K562 (cell line): ENCODE measurements around the gene VLDLR. TPM values are rescaled to one million over a fixed set of nuclear protein-coding genes. Genes with fewer than 3 reads are reported as not detected.

Source experiments
- ATAC-seq: fragments of 200-7000 bp; cut with Tn5 transposase; 3 replicates; pipeline ENCODE4 v1.9.1; 2020; ENCODE audit warnings: moderate library complexity
- BruUV-seq: library from RNA; stranded (reverse); fragments of 400-500 nt; replicated peaks from 2 replicates; lab custom pipeline; 2021; lab: Mats Ljungman, UMichigan
- CTCF ChIA-PET: fragments of 300-600 bp; formaldehyde crosslinking; extraction: SDS; loops from one replicate; lab custom pipeline; 2021; ENCODE audit warnings: low intra/inter-chr PET ratio; lab: Yijun Ruan, JAX
- POLR2A ChIA-PET: fragments of 300-600, 350-650 bp; sonication (Branson Sonifier 250); formaldehyde crosslinking; extraction: SDS; loops from one replicate; lab custom pipeline; 2021; ENCODE audit warnings: antibody characterized with exemption, inconsistent platforms; lab: Yijun Ruan, JAX
- DNase-seq, 4 experiments: peaks; one replicate each; pipeline versions ENCODE4 v3.0.0 to v3.0.0-alpha.2; 2011 to 2018; ENCODE audit warnings: low spot score in 3 of 4, mixed read lengths in 3 of 4; ENCODE audit errors: extremely low read depth in 1 of 4
- FAIRE-seq: peaks from 2 replicates; lab custom pipeline; 2011; peaks lifted over from hg19 to GRCh38; lab: Jason Lieb, UNC
- H2AFZ ChIP-seq: 2 replicates; pipeline ENCODE4 v1.6.0; 2011; ENCODE audit warnings: low read depth, low read length, control low read depth, inconsistent platforms
- H3K27ac ChIP-seq: fragments of 200-600 bp; 3 replicates; pipeline ENCODE4 v1.8.0; 2011; ENCODE audit warnings: low read depth, mild to moderate bottlenecking, control low read depth, inconsistent platforms, low read length, moderate library complexity, mixed read lengths; ENCODE audit errors: extremely low read depth
- H3K27me3 ChIP-seq, 2 experiments: fragments of 300-600 bp in 1 of 2; 2 replicates in 1 of 2; 3 replicates in 1 of 2; pipeline versions ENCODE4 v1.6.0 to v1.8.0; 2011; ENCODE audit warnings: inconsistent platforms in 2 of 2, low read length in 2 of 2, mild to moderate bottlenecking in 1 of 2, mixed read lengths in 1 of 2, moderate library complexity in 1 of 2; ENCODE audit not compliant: control insufficient read depth in 2 of 2, insufficient read depth in 2 of 2
- H3K36me3 ChIP-seq: fragments of 300-600 bp; 3 replicates; pipeline ENCODE4 v1.8.0; 2011; ENCODE audit warnings: mild to moderate bottlenecking, low read length, inconsistent platforms; ENCODE audit not compliant: control insufficient read depth, insufficient read depth
- H3K4me1 ChIP-seq, 2 experiments: fragments of 200-600 bp in 1 of 2; replicated peaks in 1 of 2; 2 replicates in 1 of 2; 3 replicates in 1 of 2; pipeline versions ENCODE4 v1.5.1 to v1.8.0; 2011; ENCODE audit warnings: inconsistent platforms in 2 of 2, low read length in 2 of 2, mild to moderate bottlenecking in 1 of 2, mixed read lengths in 1 of 2, moderate library complexity in 1 of 2; ENCODE audit not compliant: control insufficient read depth in 2 of 2, insufficient read depth in 2 of 2
- H3K4me2 ChIP-seq: 2 replicates; pipeline ENCODE4 v1.6.1; 2011; ENCODE audit warnings: low read length, control low read depth, inconsistent platforms, mixed read lengths; ENCODE audit not compliant: insufficient read depth
- H3K4me3 ChIP-seq: fragments of 200-600 bp; sonication (generic), shearing (Covaris generic); 2 replicates; pipeline ENCODE4 v1.5.1; 2016; ENCODE audit warnings: control low read depth, inconsistent platforms
- H3K79me2 ChIP-seq: fragments of 200-600 bp; 3 replicates; pipeline ENCODE4 v1.8.0; 2011; ENCODE audit warnings: low read length, inconsistent platforms; ENCODE audit not compliant: control insufficient read depth, insufficient read depth
- H3K9ac ChIP-seq, 2 experiments: 2 replicates each; pipeline versions ENCODE4 v1.6.0 to v1.6.1; 2011; ENCODE audit warnings: low read depth in 2 of 2, low read length in 2 of 2, control low read depth in 1 of 2, inconsistent platforms in 1 of 2, mild to moderate bottlenecking in 1 of 2, mixed read lengths in 1 of 2; ENCODE audit not compliant: insufficient read depth in 1 of 2
- H3K9me1 ChIP-seq: one replicate; pipeline ENCODE4 v1.6.0; 2011; ENCODE audit warnings: inconsistent platforms, mild to moderate bottlenecking, low read length, moderate library complexity; ENCODE audit not compliant: control insufficient read depth, insufficient read depth
- H3K9me3 ChIP-seq: replicated peaks from 2 replicates; pipeline ENCODE4 v1.5.1; 2011; ENCODE audit warnings: low read depth, low read length, inconsistent platforms; ENCODE audit not compliant: control insufficient read depth, insufficient read depth
- H4K20me1 ChIP-seq: replicated peaks from 2 replicates; pipeline ENCODE4 v1.6.1; 2011; ENCODE audit warnings: low read length, inconsistent platforms, mixed read lengths; ENCODE audit not compliant: control insufficient read depth, insufficient read depth
- ATF3 ChIP-seq, 2 experiments: fragments of 450-650 bp in 1 of 2; sonication (generic) in 1 of 2; formaldehyde crosslinking in 1 of 2; IDR thresholded peaks in 1 of 2; conservative IDR thresholded peaks in 1 of 2; 2 replicates each; pipeline versions ENCODE4 v1.6.1 to v1.8.1; 2016 to 2023; ENCODE audit warnings: mild to moderate bottlenecking in 2 of 2, moderate library complexity in 2 of 2, inconsistent platforms in 1 of 2, missing genetic modification reagents in 1 of 2
- FOSL1 ChIP-seq: fragments of 200-800 bp; sonication (Bioruptor generic); conservative IDR thresholded peaks from 2 replicates; pipeline ENCODE4 v1.6.1; 2016; ENCODE audit warnings: missing genetic modification characterization, missing compliant biosample characterization
- TCF15 ChIP-seq: fragments of 250-450 bp; sonication (Bioruptor Pico); IDR thresholded peaks from 2 replicates; pipeline ENCODE4 v1.8.0; 2022; ENCODE audit warnings: moderate library complexity, mild to moderate bottlenecking, inconsistent platforms
- WGBS: fragments of 100-300 bp; shearing (Covaris generic); methylation state at CpG from one replicate; pipeline ENCODE4 v1.1.6; 2016; ENCODE audit warnings: low coverage, mixed read lengths; ENCODE audit not compliant: insufficient coverage; ENCODE audit errors: missing lambda C conversion rate; 5-methylcytosine and 5-hydroxymethylcytosine counted together
- in situ Hi-C: fragments of 300-500 bp; cut with MboI; formaldehyde crosslinking; loops from 4 replicates; pipeline ENCODE4 v1.15.0; 2018; ENCODE audit warnings: inconsistent platforms, mixed read lengths
- intact Hi-C: fragments of 100-400 bp; cut with micrococcal nuclease; formaldehyde crosslinking; loops from 2 replicates; pipeline ENCODE4 v1.14.2; 2022
- polyA plus RNA-seq, 8 experiments: library from polyadenylated mRNA; depleted of rRNA in 4 of 8; stranded (reverse) in 5 of 8; unstranded in 3 of 8; fragments of >200 nt; fragmentation: Nextera tagmentation in 2 of 8; fragmentation: Illumina TruSeq in 1 of 8; extraction: Ambion mirVana in 2 of 8; extraction: Trizol in 1 of 8; gene quantifications; 2 replicates each; pipeline versions ENCODE4 v1.2.1 to v1.2.3, GENCODE V29; 2011 to 2014; ENCODE audit warnings: inconsistent platforms in 1 of 8, missing spikeins in 1 of 8
- total RNA-seq, 7 experiments: library from RNA; depleted of rRNA in 6 of 7; stranded (reverse); fragments of >200 nt in 6 of 7; fragmentation: Illumina TruSeq in 2 of 7; extraction: Trizol in 2 of 7; gene quantifications; 2 replicates each; pipeline versions ENCODE4 v1.2.1 to v1.2.3, GENCODE V29; 2011 to 2021; ENCODE audit warnings: low replicate concordance in 1 of 7

VLDLR gene
- total and polyA plus RNA-seq, 9 of the 15 experiments (the other 6 are each of a cell fraction or from before 2014, with no cell fraction given), result 0.03 to 0.58 (median 0.08) TPM

- Histone ChIP-seq H3K4me3 (no peak overlapping the region), H2AFZ (no peak overlapping the region), H3K36me3 (no peaks in the 10 kb centered on the region), H3K4me1 (no peaks in the 10 kb centered on the region), H3K9me3 (no peaks in the 10 kb centered on the region), H3K27ac (no peak overlapping the region), H3K27me3 (no peaks in the 10 kb centered on the region), H3K9me1 (no peaks in the 10 kb centered on the region), H3K79me2 (no peaks in the 10 kb centered on the region), H3K9ac (no peak overlapping the region), H4K20me1 (no peaks in the 10 kb centered on the region), H3K4me2 (no peak overlapping the region)
- ATAC-seq (no peak), FAIRE-seq (no peak), DNase-seq (no peak)
- in situ Hi-C loops (no loop called here), intact Hi-C loops (no loop called here)
- 27% methylated on average over 3 of the region's 3 CpGs for WGBS
- ChIA-PET POLR2A (no interaction called here), CTCF (no interaction called here)
- TF ChIP-seq FOSL1 (tag) (0 out of 2 replicates have a peak, but pooled peaks have one; percentile 17), TCF15 (CRISPR knock-in tag) (no peak), ATF3 (IDR thresholded peaks at IDR 0.05) (peak; percentile 15; the same call in 1 of the 2 replicates), ATF3 (CRISPR knock-in tag; conservative IDR thresholded peaks at IDR 0.05) (no peak)
- BruUV-seq, result no TSS peak
Measured at GRCh38 chr9:2655411-2655901, 33.9 kb downstream of the VLDLR start.
